Superior temporal gyrus (tissue), 1 donor: ENCODE measurements around the gene CHEK1.

ENCODE experiments used
- DNase-seq: peaks from one replicate; pipeline ENCODE4 v3.0.0-alpha.2; 2016; ENCODE audit errors: extremely low spot score

CHEK1 gene

GRCh38 chr11:125626288-125626950 lies 1.5 kb downstream of the CHEK1 start:
- DNase-seq, result peak; percentile 30

DNA sequence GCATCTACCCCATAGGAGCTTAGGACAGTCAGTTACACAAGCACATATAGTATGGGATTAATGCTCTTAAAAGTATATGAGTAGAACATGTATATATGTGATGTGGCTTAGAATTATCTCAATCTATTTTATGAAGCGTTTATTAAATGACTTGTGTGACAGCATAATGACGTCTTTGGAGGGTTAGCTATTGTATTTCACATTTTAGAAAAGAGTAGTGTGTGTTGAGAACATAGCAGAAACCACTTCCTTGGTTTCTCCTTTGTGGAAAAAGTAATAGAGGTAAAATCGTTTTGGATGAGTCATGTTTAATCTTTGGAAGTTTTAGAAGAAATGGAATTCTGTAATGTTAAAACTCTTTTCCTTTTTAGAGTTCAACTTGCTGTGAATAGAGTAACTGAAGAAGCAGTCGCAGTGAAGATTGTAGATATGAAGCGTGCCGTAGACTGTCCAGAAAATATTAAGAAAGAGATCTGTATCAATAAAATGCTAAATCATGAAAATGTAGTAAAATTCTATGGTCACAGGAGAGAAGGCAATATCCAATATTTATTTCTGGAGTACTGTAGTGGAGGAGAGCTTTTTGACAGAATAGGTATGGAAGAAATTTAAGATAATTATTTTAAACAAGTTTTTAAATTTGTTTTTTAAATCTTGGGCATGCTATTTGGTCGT lies 2.4 kb downstream of the CHEK1 start:
- no peak for DNase-seq

DNA sequence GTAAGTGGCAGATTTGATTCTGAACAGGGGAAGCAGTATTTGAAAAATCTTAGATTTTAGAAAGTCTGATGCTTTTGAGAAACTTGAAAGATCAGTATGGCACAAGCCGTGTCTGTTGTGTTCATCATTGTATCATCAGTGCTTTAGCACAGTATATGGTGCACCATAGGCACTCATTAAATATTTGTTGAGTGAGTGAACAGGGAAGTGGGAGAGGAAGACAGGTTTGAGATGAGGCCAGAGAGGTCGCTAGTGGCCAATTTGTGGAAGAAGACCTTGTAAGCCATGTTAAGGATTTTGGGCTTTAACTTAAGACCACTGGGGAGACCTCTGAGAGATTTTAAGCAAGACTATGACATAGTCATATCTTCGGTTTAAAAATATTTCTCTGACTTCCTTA lies 12.9 kb downstream of the CHEK1 start:
- DNase-seq, result no peak

- DNase-seq, result no peak
Measured at GRCh38 chr11:125638315-125638714, 13.4 kb downstream of the CHEK1 start.

DNA sequence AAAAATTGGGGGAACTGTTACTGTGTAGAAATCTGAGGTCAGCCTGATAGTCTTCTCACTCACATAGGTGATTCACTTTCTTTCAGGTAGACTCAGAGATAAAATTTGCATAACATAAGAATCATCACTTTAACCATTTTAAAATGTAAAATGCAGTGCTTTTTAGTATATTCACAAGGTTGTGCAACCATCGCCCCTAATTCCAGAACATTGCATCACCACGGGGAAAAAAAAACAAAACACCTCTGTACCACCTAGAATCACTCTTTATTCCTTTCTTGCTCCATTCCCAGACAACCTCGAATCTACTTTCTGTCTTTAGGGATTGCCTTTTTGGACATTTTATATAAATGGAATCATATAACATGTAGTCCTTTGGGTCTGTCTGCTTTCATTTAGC lies 20.9 kb downstream of the CHEK1 start:
- no peak for DNase-seq

GRCh38 chr11:125649465-125650166 lies 24.7 kb downstream of the CHEK1 start:
- no peak for DNase-seq

DNA sequence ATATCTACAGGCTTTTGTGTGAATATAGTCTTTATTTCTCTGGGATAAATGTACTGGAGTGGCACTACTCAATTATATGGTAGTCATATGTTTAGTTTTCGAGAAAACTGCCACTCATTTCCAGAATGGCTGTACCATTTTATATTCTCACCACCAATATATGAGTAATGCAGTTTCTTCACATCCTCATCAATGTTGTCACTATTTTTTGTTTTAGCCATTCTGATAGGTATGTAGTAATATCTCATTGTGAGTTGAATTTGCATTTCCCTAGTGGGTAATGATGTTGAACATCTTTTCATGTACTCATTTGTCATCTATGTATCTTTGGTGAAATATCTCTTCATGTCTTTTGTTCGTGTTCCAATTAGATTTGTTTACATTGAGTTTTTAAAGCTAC lies 37.7 kb downstream of the CHEK1 start:
- DNase-seq, result no peak

DNA sequence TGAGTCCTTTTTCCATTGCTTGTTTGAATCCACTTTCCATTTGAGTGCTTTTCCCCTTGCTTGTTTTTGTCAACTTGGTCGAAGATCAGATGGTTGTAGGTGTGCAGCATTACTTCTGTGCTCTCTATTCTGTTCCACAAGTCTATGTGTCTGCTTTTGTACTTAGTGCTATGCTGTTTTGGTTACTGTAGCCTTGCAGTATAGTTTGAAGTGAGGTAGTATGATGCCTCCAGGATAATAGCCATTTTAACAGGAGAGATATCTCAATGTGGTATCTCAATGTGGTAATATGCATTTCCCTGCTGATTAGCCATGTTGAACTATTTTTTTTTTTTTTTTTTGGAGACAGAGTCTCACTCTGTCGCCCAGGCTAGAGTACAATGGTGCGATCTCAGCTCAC lies 38.9 kb downstream of the CHEK1 start:
- no peak for DNase-seq

- DNase-seq, result no peak
Measured at GRCh38 chr11:125667151-125667550, 42.2 kb downstream of the CHEK1 start.

GRCh38 chr11:125670172-125670571 lies 45.2 kb downstream of the CHEK1 start:
- no peak for DNase-seq

GRCh38 chr11:125671561-125671960 lies 46.6 kb downstream of the CHEK1 start:
- no peak for DNase-seq

DNA sequence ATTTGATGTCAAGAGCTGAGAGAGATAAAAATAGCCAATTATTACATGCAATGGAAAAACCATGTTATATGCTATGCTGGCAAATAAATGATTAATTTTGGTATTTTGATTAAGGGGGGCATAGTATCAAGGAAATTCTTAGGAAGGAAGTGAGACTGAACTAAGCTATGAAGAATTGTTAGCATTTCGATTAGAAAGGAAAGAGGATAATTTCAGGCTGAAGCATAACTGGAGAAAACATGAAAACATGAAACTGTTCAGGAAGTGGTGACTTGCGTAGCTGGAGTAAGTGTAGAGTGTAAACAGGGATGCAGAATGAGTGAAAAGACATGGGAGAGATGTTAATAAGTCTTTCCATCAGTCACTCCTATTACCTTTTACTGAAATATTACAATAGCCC lies 49.2 kb downstream of the CHEK1 start:
- DNase-seq, result no peak

- DNase-seq, result no peak
Measured at GRCh38 chr11:125675196-125675595, 50.2 kb downstream of the CHEK1 start.

DNA sequence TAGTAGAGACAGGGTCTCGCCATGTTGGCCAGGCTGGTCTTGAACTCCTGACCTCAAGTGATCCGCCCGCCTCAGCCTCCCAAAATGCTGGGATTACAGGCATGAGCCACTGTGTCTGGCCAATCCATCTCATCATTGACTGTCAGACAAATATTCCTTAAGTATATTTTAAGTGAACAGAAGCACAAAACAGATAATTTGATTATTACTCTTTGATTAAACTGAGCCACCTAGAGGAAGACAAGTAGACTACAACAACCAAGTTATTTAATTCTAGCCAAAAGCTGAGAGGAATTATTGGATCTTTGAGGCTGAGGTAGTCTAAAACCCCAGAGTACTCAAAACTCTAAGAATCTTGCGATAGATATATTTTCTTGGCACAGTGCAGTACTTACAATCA lies 54.4 kb downstream of the CHEK1 start:
- DNase-seq, result no peak

DNA sequence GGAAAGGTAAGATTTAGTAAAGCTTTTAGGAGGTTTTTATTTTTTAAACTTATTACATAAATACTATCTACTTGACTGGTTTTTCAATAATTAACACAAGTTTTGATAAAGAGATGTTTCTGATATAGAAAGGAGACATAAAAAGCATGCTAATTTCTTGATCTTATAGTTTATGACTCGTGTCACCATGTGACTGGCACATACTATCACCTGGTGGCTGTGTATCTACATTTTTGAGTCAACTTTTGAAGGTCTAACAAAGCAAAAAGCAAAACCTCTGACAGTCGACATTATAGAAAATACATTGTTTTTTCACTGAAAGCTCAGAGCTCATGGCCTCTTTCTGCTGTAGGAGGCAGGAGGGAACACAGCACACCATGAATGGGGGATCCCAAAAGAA lies 54.9 kb downstream of the CHEK1 start:
- DNase-seq, result no peak

GRCh38 chr11:125680747-125681146 lies 55.8 kb downstream of the CHEK1 start, which contains the start of gene ACRV1:
Gene ACRV1, minus strand, starts transcription at chr11:125680847. Its CDS starts 67 bp downstream, at chr11:125680780.
- no peak for DNase-seq

- no peak for DNase-seq
Measured at GRCh38 chr11:125685228-125685627, 60.3 kb downstream of the CHEK1 start.

- no peak for DNase-seq
Measured at GRCh38 chr11:125688066-125688465, 63.1 kb downstream of the CHEK1 start.

GRCh38 chr11:125688632-125689031 lies 63.7 kb downstream of the CHEK1 start:
- DNase-seq, result no peak

- DNase-seq, result no peak
Measured at GRCh38 chr11:125689274-125689859, 64.4 kb downstream of the CHEK1 start.

DNA sequence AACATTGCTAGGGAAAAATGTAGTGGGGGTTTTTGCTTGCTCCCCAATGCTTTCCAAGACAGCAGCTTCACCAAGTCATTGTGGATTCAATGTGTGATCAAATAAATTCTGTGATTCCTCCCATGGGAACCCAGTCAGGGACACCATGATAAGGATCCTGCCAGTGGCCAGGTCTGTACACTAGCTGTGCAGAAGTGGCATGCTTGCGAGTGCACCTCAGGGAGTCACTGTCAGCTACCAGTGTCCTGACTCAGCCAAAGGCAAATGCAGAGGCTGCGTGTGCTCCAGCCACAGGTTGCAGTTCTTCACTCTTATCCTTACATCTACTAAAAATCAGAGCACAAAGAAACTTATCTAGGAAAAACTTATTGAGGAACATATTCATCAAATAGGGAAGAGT lies 65.0 kb downstream of the CHEK1 start:
- DNase-seq, result no peak

GRCh38 chr11:125692887-125693286 lies 67.9 kb downstream of the CHEK1 start:
- no peak for DNase-seq

DNA sequence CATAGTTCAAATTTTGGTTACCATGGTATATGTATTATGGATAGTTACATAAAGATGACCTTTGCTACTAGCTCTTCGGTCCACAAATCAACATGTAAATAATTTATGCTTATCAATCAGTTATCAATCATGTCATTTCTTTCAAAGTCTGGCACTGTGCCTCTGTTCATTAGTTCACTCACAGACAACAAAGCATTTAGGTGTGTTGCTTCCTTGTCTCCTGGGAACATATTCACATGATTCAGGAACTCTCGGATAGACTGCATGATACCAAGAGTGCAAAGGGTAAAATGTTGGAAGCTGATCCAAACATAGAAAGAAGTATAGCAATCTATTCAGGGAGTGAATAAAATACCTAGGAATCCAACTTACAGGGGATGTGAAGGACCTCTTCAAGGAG lies 70.0 kb downstream of the CHEK1 start:
- no peak for DNase-seq
